Measurements from ENCODE around the gene DHRS12.

DNA sequence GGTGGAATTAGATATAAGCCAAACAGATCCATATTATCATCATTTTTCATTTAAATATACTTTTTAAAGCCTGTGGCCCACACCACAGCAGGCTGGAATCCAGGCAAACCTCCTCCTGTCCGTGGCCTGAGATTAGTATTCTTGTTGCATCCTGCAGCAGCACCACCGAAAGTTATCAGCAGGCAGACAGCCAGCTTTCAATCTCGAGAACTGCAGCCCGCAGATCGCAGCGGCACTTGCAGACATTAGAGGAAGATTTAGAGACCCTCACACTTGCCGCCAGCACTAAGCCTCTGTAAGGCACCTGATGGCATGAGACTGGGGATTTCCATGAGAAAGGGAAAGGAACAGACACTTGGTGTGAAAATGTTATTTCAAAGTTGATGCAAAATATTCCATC is 7.4 kb downstream of the DHRS12 start:
- TF ChIP-seq, protein P1, sequence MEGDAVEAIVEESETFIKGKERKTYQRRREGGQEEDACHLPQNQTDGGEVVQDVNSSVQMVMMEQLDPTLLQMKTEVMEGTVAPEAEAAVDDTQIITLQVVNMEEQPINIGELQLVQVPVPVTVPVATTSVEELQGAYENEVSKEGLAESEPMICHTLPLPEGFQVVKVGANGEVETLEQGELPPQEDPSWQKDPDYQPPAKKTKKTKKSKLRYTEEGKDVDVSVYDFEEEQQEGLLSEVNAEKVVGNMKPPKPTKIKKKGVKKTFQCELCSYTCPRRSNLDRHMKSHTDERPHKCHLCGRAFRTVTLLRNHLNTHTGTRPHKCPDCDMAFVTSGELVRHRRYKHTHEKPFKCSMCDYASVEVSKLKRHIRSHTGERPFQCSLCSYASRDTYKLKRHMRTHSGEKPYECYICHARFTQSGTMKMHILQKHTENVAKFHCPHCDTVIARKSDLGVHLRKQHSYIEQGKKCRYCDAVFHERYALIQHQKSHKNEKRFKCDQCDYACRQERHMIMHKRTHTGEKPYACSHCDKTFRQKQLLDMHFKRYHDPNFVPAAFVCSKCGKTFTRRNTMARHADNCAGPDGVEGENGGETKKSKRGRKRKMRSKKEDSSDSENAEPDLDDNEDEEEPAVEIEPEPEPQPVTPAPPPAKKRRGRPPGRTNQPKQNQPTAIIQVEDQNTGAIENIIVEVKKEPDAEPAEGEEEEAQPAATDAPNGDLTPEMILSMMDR (IDR thresholded peaks at IDR 0.05): no peak
- TF ChIP-seq POLR2A (IDR thresholded peaks at IDR 0.05) (no peak), POLR2AphosphoS5 (IDR thresholded peaks at IDR 0.05; ENCODE audit: insufficient read depth in 1 of 2, low read depth in 1 of 2) (no peak)

Measured in vagina (tissue), 2 donors.